ENCODE measurements around the gene EFNB2. TPM values are rescaled to one million over a fixed set of nuclear protein-coding genes. Genes with fewer than 3 reads are reported as not detected.

EFNB2 gene
- total RNA-seq, 1 experiment from 2014 or later = 68.0 TPM

GRCh38 chr13:106551751-106552150 lies 16.3 kb upstream of the EFNB2 start:
- ChIA-PET POLR2A (no interaction called here), CTCF (no interaction called here)
- peaks cover 75% of the 10 kb centered on the region for H3K36me3 Mint-ChIP-seq (ENCODE audit: insufficient read depth, unreplicated experiment)
- intact Hi-C loops (cut with micrococcal nuclease; ENCODE audit: unreplicated experiment) = no loop called here
- Histone ChIP-seq H3K4me1 (no peaks in the 10 kb centered on the region), H3K27me3 (replicated peaks; ENCODE audit: control insufficient read depth, insufficient read depth, low read length) (no peaks in the 10 kb centered on the region), H3K36me3 (ENCODE audit: control insufficient read depth, insufficient read depth, low read length) (peaks cover 2% of the 10 kb centered on the region), H3K9me3 (no peaks in the 10 kb centered on the region), H3K4me3 (ENCODE audit: low read depth, low read length) (no peak overlapping the region)
- peak overlapping the region; percentile 2 for H3K27ac Mint-ChIP-seq (ENCODE audit: unreplicated experiment)
- no peak for DNase-seq
- BruUV-seq (replicated peaks) = no TSS peak
- H3K9me3 Mint-ChIP-seq (ENCODE audit: unreplicated experiment) = no peaks in the 10 kb centered on the region
- H3K27me3 Mint-ChIP-seq (ENCODE audit: insufficient read depth, unreplicated experiment) = no peaks in the 10 kb centered on the region
- no peak overlapping the region for H3K4me3 Mint-ChIP-seq (ENCODE audit: unreplicated experiment)
- no peak for TF ChIP-seq CTCF (IDR thresholded peaks at IDR 0.05; ENCODE audit: insufficient read depth in 1 of 2, low read depth in 1 of 2, low read length in 1 of 2, severe bottlenecking in 1 of 2, unreplicated experiment in 1 of 2)
- peaks cover 32% of the 10 kb centered on the region for H3K4me1 Mint-ChIP-seq (ENCODE audit: low read depth, unreplicated experiment)

- intact Hi-C loops (cut with micrococcal nuclease; ENCODE audit: unreplicated experiment) = no loop called here
- no TSS peak for BruUV-seq (replicated peaks)
- POLR2A ChIA-PET = no interaction called here
- no peak overlapping the region for H3K4me3 ChIP-seq (ENCODE audit: low read depth, low read length)
- no peaks in the 10 kb centered on the region for H3K9me3 ChIP-seq
- H3K27me3 ChIP-seq (replicated peaks; ENCODE audit: control insufficient read depth, insufficient read depth, low read length) = no peaks in the 10 kb centered on the region
- no peak for TF ChIP-seq CTCF (IDR thresholded peaks at IDR 0.05; ENCODE audit: insufficient read depth in 1 of 2, low read depth in 1 of 2, low read length in 1 of 2, severe bottlenecking in 1 of 2, unreplicated experiment in 1 of 2)
- Mint-ChIP-seq H3K36me3 (ENCODE audit: insufficient read depth, unreplicated experiment) (peaks cover 71% of the 10 kb centered on the region), H3K27ac (ENCODE audit: unreplicated experiment) (peak overlapping the region; percentile 2), H3K27me3 (ENCODE audit: insufficient read depth, unreplicated experiment) (no peaks in the 10 kb centered on the region), H3K4me1 (ENCODE audit: low read depth, unreplicated experiment) (peaks cover 31% of the 10 kb centered on the region), H3K9me3 (ENCODE audit: unreplicated experiment) (no peaks in the 10 kb centered on the region), H3K4me3 (ENCODE audit: unreplicated experiment) (no peak overlapping the region)
- DNase-seq = no peak
- peaks cover 2% of the 10 kb centered on the region for H3K36me3 ChIP-seq (ENCODE audit: control insufficient read depth, insufficient read depth, low read length)
- CTCF ChIA-PET = no interaction called here
- H3K4me1 ChIP-seq = no peaks in the 10 kb centered on the region
These were observed 15.9 kb upstream of the EFNB2 start for GRCh38 chr13:106551350-106551749.

GRCh38 chr13:106550570-106551135 lies 15.2 kb upstream of the EFNB2 start:
- Mint-ChIP-seq H3K4me1 (ENCODE audit: low read depth, unreplicated experiment) (peaks cover 24% of the 10 kb centered on the region), H3K4me3 (ENCODE audit: unreplicated experiment) (no peak overlapping the region), H3K27me3 (ENCODE audit: insufficient read depth, unreplicated experiment) (no peaks in the 10 kb centered on the region), H3K9me3 (ENCODE audit: unreplicated experiment) (no peaks in the 10 kb centered on the region), H3K36me3 (ENCODE audit: insufficient read depth, unreplicated experiment) (peaks cover 64% of the 10 kb centered on the region), H3K27ac (ENCODE audit: unreplicated experiment) (no peak overlapping the region)
- no peak for DNase-seq
- BruUV-seq (replicated peaks) = no TSS peak
- Histone ChIP-seq H3K36me3 (ENCODE audit: control insufficient read depth, insufficient read depth, low read length) (peaks cover 1% of the 10 kb centered on the region), H3K4me3 (ENCODE audit: low read depth, low read length) (no peak overlapping the region), H3K4me1 (no peaks in the 10 kb centered on the region), H3K9me3 (no peaks in the 10 kb centered on the region), H3K27me3 (replicated peaks; ENCODE audit: control insufficient read depth, insufficient read depth, low read length) (no peaks in the 10 kb centered on the region)
- intact Hi-C loops (cut with micrococcal nuclease; ENCODE audit: unreplicated experiment) = no loop called here
- ChIA-PET CTCF (no interaction called here), POLR2A (no interaction called here)
- no peak for TF ChIP-seq CTCF (IDR thresholded peaks at IDR 0.05; ENCODE audit: insufficient read depth in 1 of 2, low read depth in 1 of 2, low read length in 1 of 2, severe bottlenecking in 1 of 2, unreplicated experiment in 1 of 2)

Measured in Caco-2 (cell line).